ENCODE measurements around the gene SH3PXD2B. TPM values are rescaled to one million over a fixed set of nuclear protein-coding genes. Genes with fewer than 3 reads are reported as not detected.

The SH3PXD2B gene
- total RNA-seq, 1 donor from 2014 or later = 52.3 TPM

DNA sequence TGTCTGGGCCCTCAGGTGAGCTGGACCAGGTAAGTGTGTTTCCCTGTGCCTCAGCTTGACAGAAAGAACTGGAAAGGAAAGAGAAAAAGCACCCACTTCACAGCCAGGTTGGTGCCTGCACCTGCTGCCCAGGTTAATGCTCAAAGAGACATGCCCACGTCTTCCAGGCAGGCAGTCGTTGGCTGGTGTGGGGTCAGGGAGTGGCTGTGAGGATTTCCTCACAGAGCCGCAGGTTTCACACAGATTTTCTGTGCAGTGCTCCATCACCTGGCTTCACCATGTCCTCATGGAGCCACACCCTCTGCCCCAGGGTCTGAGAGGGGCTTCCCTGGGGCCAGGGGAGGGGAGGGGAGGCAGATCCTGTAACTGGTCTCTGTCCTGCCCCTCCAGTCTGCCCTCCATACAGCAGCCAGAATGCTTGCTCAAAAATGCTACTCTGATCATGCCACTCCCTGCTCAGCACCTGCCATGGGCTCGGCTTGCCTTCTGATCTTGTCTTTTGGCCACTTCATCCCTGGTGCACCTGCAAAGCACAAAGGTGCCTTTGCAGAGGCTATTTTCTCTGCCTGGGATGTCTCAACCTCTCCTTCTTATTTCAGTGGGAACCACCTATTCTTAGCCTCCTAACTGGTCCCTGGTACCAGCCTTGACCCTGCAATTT lies 88.2 kb downstream of the SH3PXD2B start:
- H3K36me3 Mint-ChIP-seq = peaks cover 40% of the 10 kb centered on the region
- H3K27ac Mint-ChIP-seq = no peak overlapping the region
- no peak for DNase-seq (ENCODE audit: extremely low spot score, unreplicated experiment)
- H3K4me3 Mint-ChIP-seq = no peak overlapping the region
- no peaks in the 10 kb centered on the region for H3K27me3 Mint-ChIP-seq
- no peaks in the 10 kb centered on the region for H3K9me3 Mint-ChIP-seq
- peaks cover 8% of the 10 kb centered on the region for H3K4me1 Mint-ChIP-seq (ENCODE audit: unreplicated experiment)
- TF ChIP-seq, protein P1, sequence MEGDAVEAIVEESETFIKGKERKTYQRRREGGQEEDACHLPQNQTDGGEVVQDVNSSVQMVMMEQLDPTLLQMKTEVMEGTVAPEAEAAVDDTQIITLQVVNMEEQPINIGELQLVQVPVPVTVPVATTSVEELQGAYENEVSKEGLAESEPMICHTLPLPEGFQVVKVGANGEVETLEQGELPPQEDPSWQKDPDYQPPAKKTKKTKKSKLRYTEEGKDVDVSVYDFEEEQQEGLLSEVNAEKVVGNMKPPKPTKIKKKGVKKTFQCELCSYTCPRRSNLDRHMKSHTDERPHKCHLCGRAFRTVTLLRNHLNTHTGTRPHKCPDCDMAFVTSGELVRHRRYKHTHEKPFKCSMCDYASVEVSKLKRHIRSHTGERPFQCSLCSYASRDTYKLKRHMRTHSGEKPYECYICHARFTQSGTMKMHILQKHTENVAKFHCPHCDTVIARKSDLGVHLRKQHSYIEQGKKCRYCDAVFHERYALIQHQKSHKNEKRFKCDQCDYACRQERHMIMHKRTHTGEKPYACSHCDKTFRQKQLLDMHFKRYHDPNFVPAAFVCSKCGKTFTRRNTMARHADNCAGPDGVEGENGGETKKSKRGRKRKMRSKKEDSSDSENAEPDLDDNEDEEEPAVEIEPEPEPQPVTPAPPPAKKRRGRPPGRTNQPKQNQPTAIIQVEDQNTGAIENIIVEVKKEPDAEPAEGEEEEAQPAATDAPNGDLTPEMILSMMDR (conservative IDR thresholded peaks at IDR 0.05) = no peak

DNA sequence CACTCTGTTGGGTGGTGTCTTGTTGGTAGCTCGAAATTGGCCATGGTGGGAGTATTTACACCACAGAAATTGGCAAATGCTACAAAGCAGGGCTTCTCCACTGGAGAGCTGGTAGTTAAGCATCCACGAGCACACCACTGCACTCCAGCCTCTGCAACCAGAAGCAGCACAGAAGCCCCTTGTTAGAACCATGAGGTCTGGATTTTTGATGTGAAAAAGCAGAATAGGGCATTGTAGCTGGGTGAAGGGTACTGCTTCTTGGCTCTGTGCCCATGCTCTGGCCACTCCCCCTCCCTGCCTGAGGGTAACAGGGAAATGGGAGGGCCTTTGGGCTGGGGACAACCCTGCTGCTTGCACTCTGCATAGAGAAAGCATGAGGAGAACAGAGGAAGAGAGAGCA lies 89.6 kb downstream of the SH3PXD2B start:
- H3K27ac Mint-ChIP-seq = peak overlapping the region; percentile 61
- TF ChIP-seq, protein P1 (conservative IDR thresholded peaks at IDR 0.05) = no peak
- H3K27me3 Mint-ChIP-seq = no peaks in the 10 kb centered on the region
- H3K4me1 Mint-ChIP-seq (ENCODE audit: unreplicated experiment) = peaks cover 8% of the 10 kb centered on the region
- H3K9me3 Mint-ChIP-seq = no peaks in the 10 kb centered on the region
- no peak for DNase-seq (ENCODE audit: extremely low spot score, unreplicated experiment)
- H3K36me3 Mint-ChIP-seq = peaks cover 35% of the 10 kb centered on the region
- no peak overlapping the region for H3K4me3 Mint-ChIP-seq

DNA sequence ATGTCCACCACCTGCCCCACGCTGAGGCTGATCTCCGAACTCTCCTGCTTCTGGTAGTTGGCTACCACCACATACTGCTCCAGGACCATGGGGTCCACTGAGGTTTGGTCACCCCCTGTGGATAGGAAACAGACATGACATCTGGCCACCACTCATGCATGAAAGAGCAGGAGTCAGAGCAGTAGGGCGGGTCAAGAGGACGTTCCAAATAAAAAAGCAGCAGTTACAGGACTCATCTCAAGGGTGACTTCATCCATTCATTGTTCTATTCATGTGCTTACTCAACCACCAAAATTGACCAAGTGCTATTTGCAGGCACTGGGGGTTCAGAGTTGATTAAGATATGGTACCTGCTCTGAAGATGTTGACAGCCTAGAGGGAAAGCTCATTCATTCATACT lies 91.6 kb downstream of the SH3PXD2B start:
- Mint-ChIP-seq H3K4me3 (no peak overlapping the region), H3K36me3 (peaks cover 41% of the 10 kb centered on the region), H3K9me3 (no peaks in the 10 kb centered on the region), H3K27me3 (no peaks in the 10 kb centered on the region), H3K27ac (no peak overlapping the region), H3K4me1 (ENCODE audit: unreplicated experiment) (peaks cover 8% of the 10 kb centered on the region)
- TF ChIP-seq, protein P1 (conservative IDR thresholded peaks at IDR 0.05) = no peak
- no peak for DNase-seq (ENCODE audit: extremely low spot score, unreplicated experiment)

DNA sequence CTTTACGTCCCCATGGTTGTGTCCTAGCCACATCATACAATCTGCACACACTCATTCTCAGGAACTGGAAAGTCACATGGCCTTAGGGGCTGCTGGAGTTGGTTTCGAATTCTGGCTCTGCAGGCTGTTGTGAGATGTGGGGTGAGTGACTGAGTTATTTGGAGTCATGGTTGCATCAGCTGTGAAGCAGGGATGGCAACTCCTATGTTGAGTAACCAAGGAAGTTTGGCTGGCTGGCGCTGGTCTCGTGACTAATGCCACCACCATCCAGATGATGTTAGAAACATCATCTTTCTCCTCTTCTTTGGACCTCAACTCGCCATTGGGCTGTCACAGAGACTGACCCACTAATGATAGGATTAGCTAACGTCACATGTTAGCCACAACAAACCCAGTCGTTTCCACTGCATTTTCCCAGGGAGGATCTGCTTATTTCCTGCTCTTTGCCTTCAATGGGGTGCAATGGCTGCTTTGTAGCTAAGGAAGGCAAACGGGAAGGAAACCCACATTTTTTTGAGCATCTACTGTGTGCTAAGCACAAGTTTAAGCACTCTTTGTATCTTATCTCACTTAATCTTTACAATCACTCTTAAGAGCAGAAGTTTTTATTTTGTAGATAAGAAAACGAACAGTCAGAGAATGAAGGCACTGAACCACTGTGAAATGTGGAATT lies 92.6 kb downstream of the SH3PXD2B start:
- Mint-ChIP-seq H3K27ac (no peak overlapping the region), H3K27me3 (no peaks in the 10 kb centered on the region), H3K4me1 (ENCODE audit: unreplicated experiment) (peaks cover 11% of the 10 kb centered on the region), H3K9me3 (no peaks in the 10 kb centered on the region), H3K36me3 (peaks cover 46% of the 10 kb centered on the region), H3K4me3 (no peak overlapping the region)
- DNase-seq (ENCODE audit: extremely low spot score, unreplicated experiment) = no peak
- TF ChIP-seq, protein P1 (conservative IDR thresholded peaks at IDR 0.05) = no peak

DNA sequence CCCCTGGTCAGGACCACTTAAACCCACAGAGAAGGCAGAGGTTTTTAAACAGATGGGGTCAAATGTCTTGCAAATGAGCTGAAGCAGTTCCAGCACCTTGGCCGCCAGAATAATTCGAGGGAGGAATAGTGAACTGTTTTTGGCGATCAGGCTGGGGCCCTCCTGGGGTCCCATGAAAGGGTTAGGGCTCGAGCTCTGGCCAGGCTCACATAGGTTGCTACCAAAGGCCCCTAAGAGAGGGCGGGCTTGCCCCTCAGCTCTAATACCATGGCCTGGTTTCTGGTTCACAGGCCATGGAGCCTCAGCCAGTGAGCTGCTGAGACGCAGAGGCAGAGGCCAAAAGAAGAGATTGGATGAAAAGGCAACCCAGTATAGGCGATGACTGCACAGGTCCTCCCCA lies 96.0 kb downstream of the SH3PXD2B start:
- TF ChIP-seq, protein P1 (conservative IDR thresholded peaks at IDR 0.05) = no peak
- H3K4me1 Mint-ChIP-seq (ENCODE audit: unreplicated experiment) = peaks cover 14% of the 10 kb centered on the region
- H3K9me3 Mint-ChIP-seq = no peaks in the 10 kb centered on the region
- peaks cover 42% of the 10 kb centered on the region for H3K36me3 Mint-ChIP-seq
- no peaks in the 10 kb centered on the region for H3K27me3 Mint-ChIP-seq
- no peak overlapping the region for H3K4me3 Mint-ChIP-seq
- DNase-seq (ENCODE audit: extremely low spot score, unreplicated experiment) = no peak
- H3K27ac Mint-ChIP-seq = no peak overlapping the region
